ENCODE results near the gene PXN. TPM values are rescaled to one million over a fixed set of nuclear protein-coding genes. Genes with fewer than 3 reads are reported as not detected.

The PXN gene
- total RNA-seq, 2 donors from 2014 or later, result 80.5 to 89.6 TPM

- ATAC-seq (replicated peaks in 1 of 2) (no peak), DNase-seq (no peak)
- Mint-ChIP-seq H3K4me3 (no peak overlapping the region), H3K9me3 (no peaks in the 10 kb centered on the region), H3K4me1 (ENCODE audit: low read depth) (no peaks in the 10 kb centered on the region), H3K27ac (no peak overlapping the region), H3K27me3 (ENCODE audit: low read depth) (no peaks in the 10 kb centered on the region), H3K36me3 (ENCODE audit: insufficient read depth in 2 of 2) (no peaks in the 10 kb centered on the region)
Measured at GRCh38 chr12:120276734-120277133, 11.2 kb upstream of the PXN start.

GRCh38 chr12:120267736-120268135, 2.2 kb upstream of the PXN start:
- ATAC-seq (replicated peaks in 1 of 2), result no peak
- no peaks in the 10 kb centered on the region for H3K9me3 Mint-ChIP-seq

GRCh38 chr12:120266180-120266870, 795 bp upstream of the PXN start:
- Mint-ChIP-seq H3K4me3 (peak overlapping the region; percentile 81 to 85), H3K9me3 (no peaks in the 10 kb centered on the region), H3K36me3 (ENCODE audit: insufficient read depth in 2 of 2) (peaks cover 5% of the 10 kb centered on the region in 2 donors), H3K4me1 (ENCODE audit: low read depth) (peaks cover 41% of the 10 kb centered on the region), H3K27ac (peak overlapping the region; percentile 34), H3K27me3 (ENCODE audit: low read depth) (no peaks in the 10 kb centered on the region)
- no peak for ATAC-seq (replicated peaks in 1 of 2)
- DNase-seq, result no peak

More at GRCh38 chr12:120267736-120268135, 2.2 kb upstream of the PXN start:
- no peak for DNase-seq
- Mint-ChIP-seq H3K27me3 (ENCODE audit: low read depth) (no peaks in the 10 kb centered on the region), H3K4me1 (ENCODE audit: low read depth) (peaks cover 27% of the 10 kb centered on the region), H3K27ac (no peak overlapping the region), H3K36me3 (ENCODE audit: insufficient read depth in 2 of 2) (peaks cover 5% of the 10 kb centered on the region in 2 donors), H3K4me3 (no peak overlapping the region)

- no peaks in the 10 kb centered on the region for H3K9me3 Mint-ChIP-seq
- peak in 1 of 2 donors; percentile 28 for DNase-seq
- H3K27ac Mint-ChIP-seq, result peak overlapping the region; percentile 88
- no peak for ATAC-seq (replicated peaks in 1 of 2)
- peaks cover 55% of the 10 kb centered on the region for H3K4me1 Mint-ChIP-seq (ENCODE audit: low read depth)
- H3K27me3 Mint-ChIP-seq (ENCODE audit: low read depth), result no peaks in the 10 kb centered on the region
- H3K4me3 Mint-ChIP-seq, result peak overlapping the region; percentile 86 to 92
- H3K36me3 Mint-ChIP-seq (ENCODE audit: insufficient read depth in 2 of 2), result peaks cover 5 to 7% of the 10 kb centered on the region in 2 donors
Measured at GRCh38 chr12:120264904-120265472, 542 bp downstream of the PXN start.

- Mint-ChIP-seq H3K4me1 (ENCODE audit: low read depth) (peaks cover 62% of the 10 kb centered on the region), H3K27me3 (ENCODE audit: low read depth) (no peaks in the 10 kb centered on the region), H3K4me3 (peak overlapping the region; percentile 86 to 92), H3K9me3 (no peaks in the 10 kb centered on the region), H3K27ac (peak overlapping the region; percentile 88), H3K36me3 (ENCODE audit: insufficient read depth in 2 of 2) (peaks cover 5 to 7% of the 10 kb centered on the region in 2 donors)
- ATAC-seq (replicated peaks in 1 of 2) (no peak), DNase-seq (no peak)
Measured at GRCh38 chr12:120264086-120264903, 1.2 kb downstream of the PXN start.

- Mint-ChIP-seq H3K4me3 (peak overlapping the region; percentile 86 to 92), H3K36me3 (ENCODE audit: insufficient read depth in 2 of 2) (peaks cover 5 to 7% of the 10 kb centered on the region in 2 donors), H3K27ac (peak overlapping the region; percentile 72), H3K9me3 (no peaks in the 10 kb centered on the region), H3K4me1 (ENCODE audit: low read depth) (peaks cover 64% of the 10 kb centered on the region), H3K27me3 (ENCODE audit: low read depth) (no peaks in the 10 kb centered on the region)
- no peak for DNase-seq
- no peak for ATAC-seq (replicated peaks in 1 of 2)
Measured at GRCh38 chr12:120263748-120264085, 1.8 kb downstream of the PXN start.

- Mint-ChIP-seq H3K4me3 (peak overlapping the region; percentile 86 to 92), H3K27me3 (ENCODE audit: low read depth) (no peaks in the 10 kb centered on the region), H3K9me3 (no peaks in the 10 kb centered on the region), H3K27ac (peak overlapping the region; percentile 72), H3K36me3 (ENCODE audit: insufficient read depth in 2 of 2) (peaks cover 5 to 7% of the 10 kb centered on the region in 2 donors), H3K4me1 (ENCODE audit: low read depth) (peaks cover 70% of the 10 kb centered on the region)
- DNase-seq (no peak), ATAC-seq (replicated peaks in 1 of 2) (no peak)
Measured at GRCh38 chr12:120262852-120263747, 2.4 kb downstream of the PXN start.

GRCh38 chr12:120261951-120262851, 3.3 kb downstream of the PXN start:
- H3K27ac Mint-ChIP-seq, result peak overlapping the region; percentile 15
- no peaks in the 10 kb centered on the region for H3K9me3 Mint-ChIP-seq
- H3K4me1 Mint-ChIP-seq (ENCODE audit: low read depth), result peaks cover 79% of the 10 kb centered on the region
- no peaks in the 10 kb centered on the region for H3K27me3 Mint-ChIP-seq (ENCODE audit: low read depth)
- peak overlapping the region; percentile 86 to 92 for H3K4me3 Mint-ChIP-seq
- DNase-seq (peak; percentile 27 to 29), ATAC-seq (replicated peaks in 1 of 2) (peak; percentile 46 to 50)
- H3K36me3 Mint-ChIP-seq (ENCODE audit: insufficient read depth in 2 of 2), result peaks cover 5 to 7% of the 10 kb centered on the region in 2 donors

GRCh38 chr12:120260607-120261006, 4.9 kb downstream of the PXN start:
- Mint-ChIP-seq H3K9me3 (no peaks in the 10 kb centered on the region), H3K27me3 (ENCODE audit: low read depth) (no peaks in the 10 kb centered on the region), H3K4me3 (no peak overlapping the region), H3K27ac (no peak overlapping the region), H3K4me1 (ENCODE audit: low read depth) (peaks cover 80% of the 10 kb centered on the region), H3K36me3 (ENCODE audit: insufficient read depth in 2 of 2) (peaks cover 5 to 7% of the 10 kb centered on the region in 2 donors)
- DNase-seq, result no peak
- no peak for ATAC-seq (replicated peaks in 1 of 2)

GRCh38 chr12:120259418-120260202, 5.9 kb downstream of the PXN start:
- H3K36me3 Mint-ChIP-seq (ENCODE audit: insufficient read depth in 2 of 2), result peaks cover 2 to 10% of the 10 kb centered on the region in 2 donors
- no peak overlapping the region for H3K4me3 Mint-ChIP-seq
- ATAC-seq (replicated peaks in 1 of 2) (no peak), DNase-seq (no peak)
- H3K27me3 Mint-ChIP-seq (ENCODE audit: low read depth), result no peaks in the 10 kb centered on the region
- H3K9me3 Mint-ChIP-seq, result no peaks in the 10 kb centered on the region
- H3K27ac Mint-ChIP-seq, result peak overlapping the region; percentile 23
- H3K4me1 Mint-ChIP-seq (ENCODE audit: low read depth), result peaks cover 84% of the 10 kb centered on the region

GRCh38 chr12:120258323-120258896, 7.1 kb downstream of the PXN start:
- DNase-seq (no peak), ATAC-seq (replicated peaks in 1 of 2) (peak in 1 of 2 donors; percentile 2)
- H3K4me3 Mint-ChIP-seq, result no peak overlapping the region
- H3K4me1 Mint-ChIP-seq (ENCODE audit: low read depth), result peaks cover 84% of the 10 kb centered on the region
- H3K27me3 Mint-ChIP-seq (ENCODE audit: low read depth), result no peaks in the 10 kb centered on the region
- peaks cover 0 to 9% of the 10 kb centered on the region in 2 donors for H3K36me3 Mint-ChIP-seq (ENCODE audit: insufficient read depth in 2 of 2)
- H3K9me3 Mint-ChIP-seq, result no peaks in the 10 kb centered on the region
- peak overlapping the region; percentile 39 for H3K27ac Mint-ChIP-seq

Measured in activated T-cell treated with anti-CD3 and anti-CD28 coated beads, Interleukin-2, amount 50 U/mL, for 72 hours (primary cell).